Hematopoietic multipotent progenitor cell treated with erythropoietin and hydrocortisone succinate and interleukin-3 and kit ligand, for 17 days (in vitro differentiated cells): ENCODE measurements around the gene NALCN.

Source experiments
- DNase-seq: peaks from one replicate; pipeline ENCODE4 v3.0.0-alpha.2; 2015; ENCODE audit warnings: low spot score

The NALCN gene

DNA sequence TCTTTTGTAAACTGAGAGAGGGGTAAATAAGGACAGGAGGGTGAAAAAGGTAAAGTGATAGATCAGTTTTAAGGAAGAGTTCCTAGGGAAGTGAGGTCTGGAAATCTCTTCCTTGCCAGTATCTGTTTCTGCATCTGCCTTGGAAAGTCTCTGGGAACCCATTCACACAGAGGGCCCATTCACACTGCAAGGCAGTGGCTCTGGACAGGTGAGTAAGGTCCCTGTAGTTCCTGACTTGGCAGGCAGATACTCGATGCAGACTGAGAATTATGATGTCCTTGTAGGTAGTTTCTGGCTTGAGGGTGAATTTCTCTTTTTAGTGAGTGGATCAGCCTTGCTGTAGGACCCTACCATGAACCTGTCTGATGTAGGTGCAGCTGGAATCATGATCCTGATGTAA is 293.3 kb downstream of the NALCN start:
- no peak for DNase-seq

DNA sequence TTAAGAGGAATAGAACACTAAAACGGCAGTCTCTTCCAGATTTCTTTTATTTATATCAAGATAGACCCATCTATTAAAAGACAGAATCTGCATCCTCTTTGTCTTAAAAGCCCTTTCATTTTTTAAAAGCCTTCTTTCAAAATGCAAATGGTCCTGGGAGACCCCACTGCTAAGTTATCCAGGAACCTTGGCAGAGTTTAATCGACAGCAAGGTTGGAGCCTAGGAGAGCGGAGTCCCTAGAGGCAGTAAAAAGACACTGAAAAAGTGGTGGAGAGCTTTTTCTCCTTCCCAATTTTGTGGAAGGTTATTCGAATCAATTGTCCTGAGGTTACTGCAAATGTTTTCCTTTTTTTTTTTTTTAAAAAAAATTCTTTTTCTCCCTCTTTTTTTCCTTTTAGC is 294.7 kb downstream of the NALCN start:
- no peak for DNase-seq

DNA sequence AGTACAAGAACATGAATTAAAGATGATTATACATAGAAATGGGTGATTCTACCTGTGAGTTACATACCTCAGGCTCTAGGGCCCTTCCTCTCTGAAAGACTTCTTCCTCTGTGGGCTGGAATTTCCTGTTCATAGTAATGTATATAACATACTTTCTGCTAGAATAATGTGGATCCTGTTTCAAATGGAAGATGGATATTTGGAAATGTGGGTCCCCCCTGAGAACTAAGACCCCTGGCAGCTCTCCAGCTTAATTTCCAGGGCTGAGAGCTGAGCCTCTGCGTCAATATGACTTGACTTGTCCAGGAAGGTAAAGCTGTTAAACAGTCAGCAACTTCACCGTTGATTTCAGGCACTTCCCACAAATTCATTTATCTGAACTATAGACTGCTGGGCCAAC is 296.3 kb downstream of the NALCN start:
- no peak for DNase-seq

DNA sequence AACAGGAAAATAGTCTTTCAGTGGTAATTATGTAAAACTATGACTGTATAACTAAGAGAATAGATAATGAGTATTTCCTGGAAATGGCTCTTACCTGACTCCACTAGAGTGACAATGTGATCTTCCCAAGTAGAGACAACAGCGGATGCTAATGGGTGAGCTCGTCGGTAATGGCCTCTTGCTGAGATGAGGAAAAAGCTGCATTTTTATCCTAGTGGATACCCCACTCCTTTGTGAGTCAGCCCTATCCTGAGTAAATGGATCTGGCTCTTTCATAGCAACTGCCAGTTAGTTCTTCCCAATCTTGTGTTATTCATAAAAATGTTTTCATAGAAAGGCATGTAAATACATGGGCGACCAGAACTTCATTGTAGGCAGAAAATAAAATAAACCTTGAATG is 299.5 kb downstream of the NALCN start:
- no peak for DNase-seq

DNA sequence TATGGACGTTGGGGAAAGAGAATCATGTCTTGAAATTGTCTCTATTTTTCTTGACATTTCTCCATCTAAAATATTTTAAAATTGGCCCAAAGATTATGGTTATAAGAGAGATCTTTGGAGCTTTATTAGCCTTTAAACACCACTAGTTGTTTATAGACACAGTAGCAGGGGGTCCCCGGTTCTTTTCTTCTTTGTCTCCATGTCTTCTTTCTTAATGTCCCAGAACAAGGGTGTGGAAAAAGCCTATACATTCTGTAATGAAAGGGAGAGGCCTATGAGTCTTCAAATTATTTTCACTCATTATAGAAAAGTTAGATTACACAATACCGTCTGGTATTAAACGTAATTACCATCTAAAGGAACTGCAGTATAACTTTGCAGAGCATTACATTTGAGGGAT is 300.0 kb downstream of the NALCN start:
- no peak for DNase-seq

DNA sequence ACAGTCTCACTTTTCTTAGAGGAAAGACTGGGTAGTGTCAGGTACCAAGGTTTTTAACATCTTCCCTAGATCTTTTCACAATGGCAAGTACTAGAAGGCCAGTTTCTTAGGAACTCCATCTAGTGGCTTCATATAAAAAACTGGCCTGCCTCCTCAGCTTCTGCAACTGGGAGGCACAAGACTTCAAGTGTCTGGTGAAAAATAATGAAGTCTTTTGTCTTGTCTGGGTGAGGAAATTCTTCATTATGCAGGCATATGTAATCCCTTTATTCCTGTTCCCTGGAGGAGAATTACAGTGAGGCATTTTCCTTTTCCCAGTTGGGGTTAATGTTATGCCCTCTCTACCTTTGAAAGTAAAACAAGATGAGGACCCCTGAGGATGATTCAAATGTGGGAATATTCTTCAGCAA is 300.5 kb downstream of the NALCN start:
- DNase-seq = no peak

DNA sequence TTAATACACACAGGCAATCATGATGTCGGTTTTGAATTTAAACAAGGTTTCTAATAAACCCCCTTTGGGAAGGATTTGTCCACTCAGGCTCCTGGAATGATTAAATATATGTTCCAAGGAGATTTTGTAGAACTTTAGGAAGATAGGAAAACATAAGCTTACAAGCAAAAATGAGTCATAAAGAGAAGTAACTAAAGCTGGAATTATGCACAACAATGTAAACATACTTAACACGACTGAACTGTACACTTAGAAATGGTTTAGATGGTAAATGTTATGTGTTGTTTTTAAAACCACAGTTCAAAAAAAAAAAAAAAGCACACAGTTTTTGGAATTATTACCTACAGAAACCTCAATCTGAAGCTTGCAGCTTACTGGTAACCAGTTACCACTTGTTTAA is 304.4 kb downstream of the NALCN start:
- no peak for DNase-seq

DNA sequence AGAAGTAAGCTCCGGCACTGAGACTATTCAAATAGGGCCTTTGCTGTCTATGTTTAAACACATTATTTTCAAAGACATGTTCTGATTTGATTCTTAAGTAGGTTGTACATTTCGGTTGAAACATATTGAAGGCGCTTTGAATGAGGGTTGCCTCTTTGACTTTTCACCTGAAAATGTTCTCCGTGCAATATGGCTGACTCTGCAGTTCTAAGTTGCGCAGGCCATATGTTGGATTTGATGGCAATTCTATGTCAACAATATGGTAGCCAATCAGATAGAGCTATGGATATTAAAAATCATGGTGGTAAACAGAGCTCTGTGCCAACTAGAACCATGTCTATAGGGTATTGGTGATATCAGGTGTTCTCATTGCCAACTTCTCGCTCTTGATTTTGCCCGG is 307.3 kb downstream of the NALCN start:
- no peak for DNase-seq

DNA sequence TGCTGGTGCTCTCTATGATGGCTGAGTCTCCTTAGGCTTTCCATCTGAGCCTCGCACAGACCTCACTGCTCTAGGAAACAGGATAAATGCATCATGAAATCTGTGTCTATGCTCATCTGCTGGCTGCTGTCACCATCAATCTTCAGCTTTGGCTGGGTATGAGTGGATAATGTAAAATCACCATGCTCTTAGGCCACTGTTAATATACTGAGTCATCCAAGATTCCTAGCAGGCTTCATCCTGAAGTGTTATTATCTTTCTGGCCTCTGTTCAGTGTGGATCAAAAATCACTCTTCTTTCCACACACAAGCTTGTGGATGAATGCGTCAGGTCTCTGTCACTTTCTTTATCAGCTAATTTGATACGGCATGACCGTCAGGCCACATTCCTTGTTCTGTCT is 317.4 kb downstream of the NALCN start:
- DNase-seq = no peak

DNA sequence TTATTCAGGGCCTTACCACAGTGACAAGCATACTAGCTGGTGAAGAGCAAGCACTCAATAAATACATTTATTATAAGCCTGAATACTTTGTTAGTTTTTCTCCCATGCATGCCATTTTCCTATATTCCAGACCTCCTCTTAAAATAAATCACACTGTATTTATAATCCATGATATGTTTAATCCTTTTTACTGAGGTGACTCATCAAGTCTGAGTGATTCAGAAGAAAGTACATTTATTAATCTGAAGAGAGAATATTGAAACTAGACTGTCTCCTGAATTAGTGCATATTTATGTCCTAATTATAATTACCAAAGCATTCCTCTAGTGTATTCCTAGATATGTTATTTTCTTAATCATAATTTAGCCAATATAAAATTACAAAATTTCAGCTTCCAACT is 323.3 kb downstream of the NALCN start:
- no peak for DNase-seq

DNA sequence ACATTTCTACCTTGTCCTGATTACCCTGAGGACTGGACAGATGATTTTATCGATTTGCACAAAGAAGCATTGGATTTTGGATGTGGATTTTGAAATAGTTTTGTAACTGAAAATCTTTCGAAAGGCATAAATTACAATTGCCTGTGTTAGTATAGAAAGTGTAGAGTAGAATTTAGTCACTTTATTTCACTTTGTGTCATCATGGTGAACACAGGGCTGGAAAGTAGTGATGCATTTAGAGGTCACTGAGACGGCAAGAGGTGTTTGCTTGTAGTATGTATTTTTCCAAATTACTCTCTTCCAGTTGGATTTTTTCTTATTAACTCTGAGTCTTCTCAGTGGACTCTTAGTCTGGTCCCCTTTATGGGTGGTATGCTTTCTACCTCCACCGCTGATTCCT is 326.0 kb downstream of the NALCN start:
- no peak for DNase-seq

DNA sequence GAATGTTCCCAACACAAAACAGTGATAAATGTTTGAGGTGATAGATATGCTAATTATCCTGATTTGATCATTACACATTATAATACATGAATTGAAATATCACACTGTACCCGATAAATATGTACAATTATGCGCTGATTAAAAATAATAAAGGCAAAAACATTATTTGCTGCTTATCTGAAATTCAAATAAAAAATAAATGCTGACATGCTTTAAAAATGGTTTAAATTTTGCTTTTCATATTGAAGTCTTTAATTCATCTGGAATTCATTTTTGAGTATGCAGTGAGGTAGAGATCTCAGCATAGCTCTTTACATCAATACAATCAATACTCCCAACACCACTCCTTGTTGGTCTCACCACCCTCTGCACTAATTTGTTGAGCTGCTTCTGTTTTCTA is 330.8 kb downstream of the NALCN start:
- no peak for DNase-seq

DNA sequence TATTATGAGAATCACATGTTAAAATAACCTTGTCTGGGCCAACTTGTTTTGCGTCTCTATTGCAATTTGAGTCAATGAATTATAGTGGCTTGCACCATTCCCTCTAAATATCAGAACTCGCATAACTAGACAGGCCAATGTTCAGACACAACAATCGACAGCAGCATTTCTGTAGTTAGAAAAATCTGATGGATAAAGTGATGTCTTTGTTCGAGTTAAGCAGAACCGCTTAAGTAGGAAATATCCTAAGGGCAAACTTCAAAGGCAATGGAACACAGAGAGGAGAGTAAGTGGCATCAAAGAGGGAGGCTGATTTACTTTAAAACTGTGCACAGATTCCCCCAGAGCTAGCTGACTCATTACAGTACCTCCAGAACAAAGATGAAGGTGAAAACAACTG is 333.9 kb downstream of the NALCN start:
- no peak for DNase-seq

DNA sequence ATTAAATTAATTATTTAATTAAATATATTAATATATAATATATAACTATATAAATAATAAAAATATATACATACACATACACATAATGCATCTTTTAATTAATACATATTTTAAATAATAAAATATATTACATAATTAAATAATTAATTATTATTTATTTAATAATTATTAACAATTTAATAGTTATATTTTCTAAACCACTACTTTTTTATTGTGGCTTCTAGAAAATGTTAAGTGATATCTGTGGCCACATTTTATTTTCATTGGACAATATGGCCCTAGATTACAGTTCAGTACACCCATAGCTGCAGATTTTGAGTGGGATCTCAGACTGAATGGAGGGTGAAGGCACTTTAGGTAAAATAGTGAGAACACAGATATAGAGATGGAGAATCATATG is 335.7 kb downstream of the NALCN start:
- no peak for DNase-seq

DNA sequence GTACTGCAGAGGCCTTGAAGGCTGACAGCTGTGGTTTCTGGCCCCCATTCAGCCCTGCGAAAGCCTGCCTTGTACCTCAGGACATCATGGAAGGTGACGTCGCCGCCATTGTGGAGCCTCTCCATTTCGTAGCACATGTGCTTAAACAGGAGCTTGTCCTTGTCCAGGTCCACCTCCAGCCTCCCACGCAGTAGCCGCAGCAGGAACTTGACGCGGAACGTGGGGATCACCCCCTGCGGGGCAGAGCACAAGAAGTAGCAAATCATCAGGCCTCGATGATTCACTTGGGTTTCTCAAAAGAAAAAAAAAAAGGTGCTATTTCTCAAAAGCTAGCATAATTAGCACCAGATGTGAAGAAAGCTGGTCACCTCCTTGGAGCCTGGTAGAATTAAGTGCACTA is 351.0 kb downstream of the NALCN start:
- DNase-seq = no peak

DNA sequence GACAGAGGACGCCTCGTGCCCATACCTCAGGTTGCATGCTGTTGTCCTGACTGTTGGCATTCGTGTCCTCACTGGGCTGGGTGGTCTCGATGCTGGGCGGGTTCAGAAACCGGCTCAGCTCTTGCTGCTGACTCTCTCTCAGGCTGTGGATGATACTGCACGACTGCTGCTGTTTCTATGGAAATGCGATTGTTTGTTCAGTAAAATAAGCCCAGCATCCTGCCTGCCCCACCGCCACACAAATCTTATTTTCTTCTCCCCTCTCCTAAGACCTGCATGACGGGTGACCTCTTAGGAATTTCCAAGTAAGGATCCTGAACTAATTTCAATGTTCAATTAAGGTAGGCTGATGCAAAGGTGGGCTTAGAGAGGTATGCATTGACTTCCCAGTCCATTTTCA is 356.5 kb downstream of the NALCN start:
- DNase-seq = no peak

DNA sequence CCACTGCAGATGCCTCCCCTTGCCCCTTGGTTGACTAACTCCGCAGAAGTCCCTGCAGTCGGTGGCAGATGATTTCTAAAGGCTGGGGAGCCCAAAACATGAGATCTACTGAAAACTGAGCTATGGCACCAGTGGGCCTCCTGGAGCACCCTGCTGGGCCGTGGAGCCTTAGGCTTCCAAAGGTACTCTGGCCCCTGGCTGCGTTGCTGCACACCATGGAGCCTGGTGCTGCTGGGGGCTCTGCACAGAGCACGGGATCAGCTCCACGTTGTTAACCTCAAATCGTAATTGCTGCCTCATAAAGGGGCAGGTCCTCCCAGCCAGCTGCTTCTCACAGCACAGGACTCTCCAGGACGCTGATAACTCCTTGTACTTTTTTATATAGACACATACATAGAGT is 357.5 kb downstream of the NALCN start:
- no peak for DNase-seq

DNA sequence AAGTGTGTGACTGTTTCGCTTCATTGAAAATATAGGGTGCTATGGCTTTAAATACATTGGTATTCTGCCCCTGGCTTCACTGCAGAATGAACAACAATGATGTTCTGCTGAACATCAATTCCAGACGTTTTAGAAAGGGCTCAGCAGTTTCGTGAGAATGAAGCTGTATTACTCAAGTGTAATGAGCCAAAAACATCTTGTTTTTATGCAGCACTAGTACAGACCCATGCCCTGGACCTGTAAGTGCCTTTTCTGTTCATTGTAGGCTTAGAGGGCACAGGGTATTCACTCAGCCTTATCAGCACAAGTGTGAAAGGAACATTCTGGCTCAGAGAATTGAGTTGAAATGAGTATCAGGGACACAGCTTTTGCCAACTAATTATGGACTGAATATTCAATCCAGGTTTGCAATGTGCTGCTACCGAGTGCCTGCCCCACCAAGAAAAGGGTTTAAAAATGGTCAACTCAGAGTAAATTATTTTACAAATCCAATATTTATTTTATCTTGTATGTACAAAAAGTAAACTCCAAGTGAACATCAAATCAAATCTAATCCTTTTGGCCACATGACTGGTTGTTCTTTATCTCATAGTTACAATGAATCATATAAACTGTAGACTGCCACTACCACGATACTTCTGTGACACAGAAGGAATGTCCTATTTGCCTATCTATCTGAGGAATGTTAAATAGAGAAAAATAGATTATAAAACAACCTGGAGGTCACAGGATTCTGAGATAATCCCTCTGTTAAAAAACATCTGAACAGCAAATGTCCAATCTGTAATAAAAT is 362.8 kb downstream of the NALCN start:
- no peak for DNase-seq

DNA sequence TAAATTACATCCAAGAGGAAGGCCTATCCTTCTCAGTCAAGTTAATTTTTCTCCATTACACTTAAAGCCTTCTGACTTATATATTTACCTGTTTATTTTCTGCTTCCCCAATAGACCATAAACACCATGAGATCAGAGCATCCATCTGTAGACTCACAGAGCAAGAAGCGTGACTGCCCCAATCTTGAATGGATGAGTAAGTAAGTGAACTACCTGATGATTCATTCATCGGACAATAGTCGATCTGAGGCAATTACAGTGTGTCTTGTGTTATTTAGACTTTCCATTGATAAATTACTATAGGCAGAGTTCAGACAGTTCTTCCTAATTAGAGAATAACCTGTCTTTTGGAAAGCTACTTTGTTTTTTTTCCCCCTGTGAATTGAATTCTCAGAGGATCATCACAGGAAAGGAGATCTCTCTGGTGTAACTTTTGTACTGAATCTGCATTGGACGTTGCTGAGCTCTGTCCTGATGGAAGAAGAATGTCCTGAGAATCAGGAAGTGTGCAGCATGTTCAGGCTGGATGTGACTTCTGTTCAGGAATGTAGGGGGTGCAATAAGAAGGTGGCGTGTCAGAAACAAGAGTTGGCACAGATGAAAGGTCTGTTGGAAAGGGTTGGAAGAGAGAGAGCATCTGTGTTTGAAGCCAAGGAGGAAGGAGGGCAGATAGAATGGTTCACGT is 367.0 kb downstream of the NALCN start:
- no peak for DNase-seq

DNA sequence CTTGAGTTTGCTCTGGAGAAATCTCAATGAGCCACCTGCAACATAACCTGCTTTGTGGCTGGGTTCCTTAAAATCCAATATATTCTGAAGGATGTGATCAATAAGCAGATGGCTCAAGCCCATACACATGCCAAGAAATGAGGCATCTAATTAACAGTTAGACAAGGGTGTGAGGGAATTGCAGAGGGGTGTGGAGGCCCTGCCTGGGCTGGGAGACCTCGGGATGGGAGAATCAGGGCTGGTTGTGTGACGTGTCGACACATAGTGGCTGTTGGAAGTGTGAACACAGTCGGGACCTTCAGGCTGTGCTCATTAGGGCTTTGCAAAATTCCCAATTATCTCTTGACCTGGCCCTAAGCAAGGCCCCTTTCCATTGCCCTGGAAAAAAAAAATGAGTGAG is 379.8 kb downstream of the NALCN start:
- no peak for DNase-seq

DNA sequence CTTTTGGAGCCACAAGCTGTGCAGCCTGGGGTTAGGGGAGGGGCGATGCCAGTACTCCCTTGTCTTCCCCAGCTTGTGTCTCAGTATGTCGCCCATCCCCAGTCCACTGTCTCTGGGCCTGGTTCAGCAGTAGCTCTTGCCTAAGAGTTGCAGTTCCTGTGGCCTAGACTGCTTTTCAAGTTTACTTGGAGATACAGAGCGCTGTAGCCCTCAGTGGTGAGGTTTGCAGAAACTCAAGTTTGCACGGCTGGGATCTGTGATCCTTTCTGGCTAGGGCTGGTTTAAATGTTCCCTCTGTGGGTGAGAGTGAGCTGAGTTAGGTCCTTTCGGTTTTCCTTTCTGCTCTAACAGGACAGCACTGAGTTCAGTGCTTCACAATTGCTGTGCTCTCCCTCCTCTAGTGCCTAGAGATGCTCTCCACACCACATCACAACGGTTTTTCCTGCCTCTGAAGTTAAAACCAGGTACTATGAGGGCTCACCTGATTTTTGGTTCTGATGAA is 381.1 kb downstream of the NALCN start:
- no peak for DNase-seq

DNA sequence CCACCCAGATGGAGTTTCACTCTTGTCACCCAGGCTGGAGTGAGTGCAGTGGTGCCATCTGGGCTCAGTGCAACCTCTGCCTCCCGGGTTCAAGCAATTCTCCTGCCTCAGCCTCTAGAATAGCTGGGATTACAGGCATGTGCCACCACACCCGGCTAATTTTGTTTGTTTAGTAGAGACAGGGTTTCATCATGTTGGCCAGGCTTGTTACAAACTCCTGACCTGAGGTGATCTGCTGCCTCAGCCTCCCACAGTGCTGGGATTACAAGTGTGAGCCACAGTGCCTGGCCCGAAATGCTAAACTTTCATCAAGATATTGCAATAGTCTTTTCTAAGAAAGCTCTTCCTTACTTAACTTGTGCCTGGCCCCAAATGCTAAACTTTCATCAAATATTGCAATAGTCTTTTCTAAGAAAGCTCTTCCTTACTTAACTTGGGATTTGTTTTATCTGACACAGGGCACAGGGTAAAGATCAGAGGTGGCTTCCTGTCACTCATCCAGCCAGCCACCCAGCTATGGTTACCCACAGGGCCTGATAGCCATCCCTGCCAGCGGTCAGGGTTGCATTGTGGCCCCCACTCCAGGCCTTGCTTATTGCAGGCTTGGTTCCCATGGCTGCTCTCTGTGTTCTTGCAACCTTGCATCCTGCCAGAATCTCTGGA is 389.4 kb downstream of the NALCN start:
- no peak for DNase-seq

DNA sequence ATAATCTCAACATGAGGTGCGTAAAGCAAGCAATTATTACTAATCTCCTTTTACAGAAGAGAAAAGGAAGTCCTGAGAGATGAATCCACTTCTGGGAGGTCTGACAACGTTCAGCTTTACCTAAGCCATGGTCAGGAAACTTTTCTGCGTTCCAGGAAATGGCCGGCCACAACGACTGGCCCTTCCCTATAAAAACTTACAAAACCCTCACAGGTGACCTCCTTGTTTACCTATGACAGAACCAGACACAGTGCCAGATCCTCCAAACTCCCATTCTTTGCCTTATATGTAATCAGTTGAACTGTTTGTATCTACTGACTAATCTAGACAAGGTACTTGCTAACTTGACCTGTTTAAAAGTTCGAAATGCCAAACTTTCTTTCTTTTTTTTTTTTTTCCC is 390.0 kb downstream of the NALCN start:
- no peak for DNase-seq
